GM18526 (cell line): ENCODE data around the gene QRICH2.

Experiments
- POLR2A ChIP-seq: IDR thresholded peaks from 3 replicates; pipeline ENCODE4 v1.6.1; 2011; ENCODE audit not compliant: insufficient read length; ENCODE audit errors: extremely low read depth

Gene QRICH2

GRCh38 chr17:76307966-76308338, at the start of gene QRICH2:
QRICH2 (minus strand) TSS chr17:76308276; CDS start chr17:76307998, 278 bp downstream.
- TF ChIP-seq POLR2A: no peak

- no peak for TF ChIP-seq POLR2A
Observed at GRCh38 chr17:76357597-76358158, 49.6 kb upstream of the QRICH2 start.

- no peak for TF ChIP-seq POLR2A
Observed at GRCh38 chr17:76356803-76357456, 48.9 kb upstream of the QRICH2 start.

GRCh38 chr17:76354747-76355310, 46.8 kb upstream of the QRICH2 start:
- TF ChIP-seq POLR2A: no peak

- TF ChIP-seq POLR2A: no peak
Observed at GRCh38 chr17:76354317-76354729, 46.2 kb upstream of the QRICH2 start.

GRCh38 chr17:76353599-76354316, 45.7 kb upstream of the QRICH2 start, which contains the start of gene PRPSAP1:
PRPSAP1 (minus strand) TSS chr17:76353916; CDS start chr17:76353703, 213 bp downstream.
- TF ChIP-seq POLR2A: peak; percentile 90

GRCh38 chr17:76353004-76353598, 45.0 kb upstream of the QRICH2 start:
- TF ChIP-seq POLR2A: no peak

GRCh38 chr17:76351526-76352071, 43.5 kb upstream of the QRICH2 start:
- TF ChIP-seq POLR2A: no peak

- TF ChIP-seq POLR2A: no peak
Observed at GRCh38 chr17:76350463-76350862, 42.4 kb upstream of the QRICH2 start.

- TF ChIP-seq POLR2A: no peak
Observed at GRCh38 chr17:76345377-76345974, 37.4 kb upstream of the QRICH2 start.

GRCh38 chr17:76343106-76343505, 35.0 kb upstream of the QRICH2 start:
- no peak for TF ChIP-seq POLR2A

- no peak for TF ChIP-seq POLR2A
Observed at GRCh38 chr17:76341301-76341700, 33.2 kb upstream of the QRICH2 start.

- no peak for TF ChIP-seq POLR2A
Observed at GRCh38 chr17:76337413-76337777, 29.3 kb upstream of the QRICH2 start.

GRCh38 chr17:76336756-76337412, 28.8 kb upstream of the QRICH2 start:
- TF ChIP-seq POLR2A: no peak
